Subcutaneous adipose tissue (tissue), 4 donors: ENCODE results near the gene FOCAD. TPM values are rescaled to one million over a fixed set of nuclear protein-coding genes. Genes with fewer than 3 reads are reported as not detected.

Experiments used
- total RNA-seq, 4 donors: library from RNA; depleted of rRNA; stranded (reverse); fragments of >200 nt; gene quantifications; one replicate each; pipeline ENCODE4 v1.1.0, GENCODE V29; 2016
- TF ChIP-seq, protein P1 (sequence below): fragments of 450-650 bp; IDR thresholded peaks from one replicate; pipeline ENCODE4 v1.5.1; 2016; ENCODE audit warnings: low read depth, mild to moderate bottlenecking, control low read depth, antibody characterized with exemption, moderate library complexity

FOCAD gene
- total RNA-seq, 4 donors from 2014 or later, result 24.6 to 31.7 (median 27.5) TPM

DNA sequence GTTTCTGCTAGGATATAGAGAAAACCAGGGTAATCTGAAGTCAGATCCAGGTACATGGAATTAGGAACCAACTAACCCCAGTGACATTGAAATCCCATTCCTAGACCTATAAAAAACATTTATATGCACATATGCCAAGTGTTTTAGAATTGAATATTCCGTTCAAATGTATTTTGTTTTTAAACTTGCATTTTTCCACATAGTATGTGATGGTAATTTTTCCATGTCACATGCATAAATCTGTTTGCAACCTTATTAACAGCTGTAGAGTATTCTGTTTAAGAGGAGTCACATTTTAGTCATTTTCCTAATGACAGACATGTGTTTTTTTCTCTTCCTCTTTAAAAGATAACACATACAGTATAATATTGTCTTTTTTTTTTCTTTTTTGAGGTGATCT lies 50.2 kb downstream of the FOCAD start:
- TF ChIP-seq, protein P1, sequence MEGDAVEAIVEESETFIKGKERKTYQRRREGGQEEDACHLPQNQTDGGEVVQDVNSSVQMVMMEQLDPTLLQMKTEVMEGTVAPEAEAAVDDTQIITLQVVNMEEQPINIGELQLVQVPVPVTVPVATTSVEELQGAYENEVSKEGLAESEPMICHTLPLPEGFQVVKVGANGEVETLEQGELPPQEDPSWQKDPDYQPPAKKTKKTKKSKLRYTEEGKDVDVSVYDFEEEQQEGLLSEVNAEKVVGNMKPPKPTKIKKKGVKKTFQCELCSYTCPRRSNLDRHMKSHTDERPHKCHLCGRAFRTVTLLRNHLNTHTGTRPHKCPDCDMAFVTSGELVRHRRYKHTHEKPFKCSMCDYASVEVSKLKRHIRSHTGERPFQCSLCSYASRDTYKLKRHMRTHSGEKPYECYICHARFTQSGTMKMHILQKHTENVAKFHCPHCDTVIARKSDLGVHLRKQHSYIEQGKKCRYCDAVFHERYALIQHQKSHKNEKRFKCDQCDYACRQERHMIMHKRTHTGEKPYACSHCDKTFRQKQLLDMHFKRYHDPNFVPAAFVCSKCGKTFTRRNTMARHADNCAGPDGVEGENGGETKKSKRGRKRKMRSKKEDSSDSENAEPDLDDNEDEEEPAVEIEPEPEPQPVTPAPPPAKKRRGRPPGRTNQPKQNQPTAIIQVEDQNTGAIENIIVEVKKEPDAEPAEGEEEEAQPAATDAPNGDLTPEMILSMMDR, result no peak

DNA sequence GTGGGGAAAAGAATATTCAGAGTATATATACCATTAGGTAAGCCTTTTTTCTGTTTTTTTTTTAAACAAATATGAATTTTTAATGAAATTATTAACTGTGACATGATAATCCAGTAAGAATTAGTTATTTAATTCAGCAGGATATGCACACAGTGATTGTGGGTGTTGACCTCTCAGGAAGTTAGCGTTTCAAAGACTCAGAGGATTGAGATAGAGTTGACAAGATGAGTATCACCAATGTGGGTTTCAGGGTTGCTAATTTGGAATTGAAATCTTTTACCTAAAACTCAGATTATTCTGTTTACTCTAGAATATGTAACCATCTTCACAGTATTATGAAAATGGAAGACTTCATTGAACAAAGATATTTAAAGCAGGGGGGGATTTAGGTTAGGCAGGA lies 56.2 kb downstream of the FOCAD start:
- TF ChIP-seq, protein P1, result no peak

DNA sequence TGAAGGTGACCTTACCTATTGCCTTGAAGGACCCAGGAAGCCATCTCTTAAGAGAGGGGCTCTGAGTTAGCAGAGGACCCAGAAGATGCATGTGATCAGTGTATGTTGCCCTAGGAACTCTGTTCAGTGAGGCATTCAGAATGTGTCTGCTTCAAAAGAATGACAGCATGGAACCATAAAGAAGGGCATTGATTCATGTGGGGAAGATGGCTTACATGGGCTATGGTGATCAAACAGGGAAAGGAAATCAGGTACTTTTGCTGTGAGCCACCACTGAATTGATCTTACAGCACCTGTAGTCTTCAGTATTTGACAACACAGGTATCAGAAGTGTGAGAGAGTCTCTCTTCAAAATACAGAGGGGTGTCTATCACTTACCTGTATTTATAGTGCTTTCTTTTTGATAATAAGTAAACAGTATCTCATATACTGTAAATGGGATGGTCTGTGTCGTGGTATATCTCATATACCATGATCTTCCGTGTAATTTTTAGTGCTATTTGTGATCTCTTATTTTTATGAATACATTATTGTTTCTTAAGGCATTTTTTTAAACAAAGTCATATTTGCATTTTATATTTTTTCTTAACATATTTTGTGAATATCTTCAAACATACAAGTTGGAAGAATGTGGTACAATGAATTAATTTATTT lies 57.0 kb downstream of the FOCAD start:
- TF ChIP-seq, protein P1, result no peak

DNA sequence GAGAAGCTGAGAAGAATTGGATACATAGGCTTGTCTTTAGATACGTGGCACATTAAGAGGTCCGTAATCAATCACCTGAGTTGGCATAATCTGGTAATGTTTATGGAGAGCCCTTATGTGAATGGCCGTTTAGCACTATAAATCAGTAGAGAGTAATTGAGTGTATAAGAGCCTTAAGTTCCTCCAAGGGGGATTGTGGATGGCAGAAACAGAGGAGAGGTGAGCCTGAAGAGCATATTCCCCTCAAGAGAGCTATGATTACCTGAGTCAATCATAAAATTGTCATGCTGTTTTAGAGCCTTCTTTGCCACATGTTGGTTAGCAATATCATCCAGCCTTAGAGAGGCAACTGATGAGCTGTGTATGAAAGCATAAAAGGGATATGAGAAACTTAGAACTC lies 58.8 kb downstream of the FOCAD start:
- TF ChIP-seq, protein P1, result no peak

DNA sequence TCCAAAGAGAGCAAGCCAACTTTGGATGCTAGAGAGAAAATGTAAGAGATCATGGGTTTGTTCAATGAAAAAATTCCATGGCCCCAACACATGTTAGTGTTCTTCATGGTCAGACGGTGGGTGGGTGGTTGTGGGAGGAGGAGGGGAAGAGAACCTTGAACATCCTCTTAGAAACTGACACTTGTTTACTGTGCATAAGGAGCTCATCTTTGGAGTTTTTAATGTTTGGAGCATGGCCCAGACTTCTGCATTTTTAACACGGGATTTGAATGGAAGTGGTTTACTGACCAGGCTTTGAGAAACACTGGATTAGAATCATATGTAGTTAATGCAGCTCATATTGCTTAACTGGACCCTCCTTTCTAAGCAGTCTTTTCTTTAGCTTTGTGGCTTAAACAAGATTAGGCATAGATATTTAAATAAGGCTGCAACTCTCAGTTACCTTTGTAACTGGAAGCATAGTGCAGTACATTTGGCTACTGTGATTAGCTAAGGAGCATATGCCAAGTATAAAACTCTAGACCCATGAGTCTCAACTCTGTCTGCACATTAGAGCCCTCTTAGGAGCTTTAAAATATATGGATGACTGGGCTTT lies 60.1 kb downstream of the FOCAD start:
- TF ChIP-seq, protein P1, result no peak

DNA sequence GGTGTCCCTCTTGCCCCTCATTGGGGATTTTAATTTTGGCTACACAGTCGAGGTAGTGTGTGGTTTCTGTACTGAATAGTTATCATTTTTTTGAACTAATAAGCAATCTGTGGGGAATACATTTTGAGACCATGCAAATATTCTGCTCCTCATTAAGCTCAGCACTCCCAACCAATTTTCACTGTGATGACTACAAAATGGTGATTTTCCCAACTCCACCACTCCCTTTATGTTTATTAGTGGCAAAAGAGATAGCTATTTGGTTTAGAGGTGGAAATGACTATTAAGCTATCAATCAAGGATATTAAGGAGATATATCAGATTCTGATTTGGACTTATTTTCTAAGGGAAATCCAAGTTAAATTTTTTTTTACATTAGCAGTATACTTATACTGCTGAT lies 62.9 kb downstream of the FOCAD start:
- TF ChIP-seq, protein P1, result no peak

DNA sequence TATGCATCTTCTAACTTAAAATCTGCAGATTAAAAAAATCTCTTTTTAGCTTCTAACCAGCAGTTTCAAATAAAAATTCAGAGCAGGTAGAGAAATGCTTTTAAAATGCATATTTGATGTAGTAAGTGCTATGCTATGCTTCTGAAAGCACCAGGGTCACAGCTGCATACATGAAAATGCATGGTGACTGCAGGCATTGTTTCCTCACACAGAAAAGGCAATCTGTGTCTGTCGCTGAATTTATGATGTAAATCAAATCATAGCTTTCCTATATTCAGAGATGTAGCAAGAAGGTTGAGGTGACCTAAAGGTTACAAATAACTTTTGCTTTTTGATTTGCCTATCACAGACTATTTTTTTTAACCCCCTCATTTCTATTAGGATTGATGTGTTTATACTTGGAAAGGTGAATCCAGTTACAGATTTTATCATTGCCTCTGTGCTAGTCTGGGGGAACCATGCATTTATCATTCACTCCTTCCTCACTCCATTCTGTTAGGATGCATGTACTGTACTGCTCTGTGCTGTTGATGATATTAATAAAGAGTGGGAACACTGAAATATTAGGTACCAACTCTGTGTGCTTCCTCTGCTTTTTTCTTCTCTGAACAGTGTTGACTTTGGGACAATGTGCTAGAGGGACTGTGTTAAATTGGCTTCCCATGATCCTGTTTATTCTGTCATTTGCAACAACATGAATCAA lies 65.6 kb downstream of the FOCAD start:
- TF ChIP-seq, protein P1, result no peak
